HG02610 (cell line): ENCODE data around the gene STRADB.
"Not testable (repeated sequence)": the region's sequence is repeated elsewhere in the genome, so short reads cannot be mapped to it uniquely, and the experiment has no call there.

ENCODE experiments used
- ATAC-seq: cut with Tn5 transposase; IDR thresholded peaks from one replicate; pipeline ENCODE4 v1.9.1; 2021; ENCODE audit warnings: mild to moderate bottlenecking, moderate library complexity; ENCODE audit not compliant: unreplicated experiment

Gene STRADB

GRCh38 chr2:201451292-201452057 lies at the start of gene STRADB, which contains the start of gene TRAK2:
Gene STRADB, plus strand, starts transcription at chr2:201451740. Its CDS starts 3,101 bp downstream, at chr2:201454841.
Gene TRAK2, minus strand, starts transcription at chr2:201451458. Its CDS starts 30,951 bp downstream, at chr2:201420507.
- peak; percentile 97 for ATAC-seq

GRCh38 chr2:201401815-201402214 lies 49.7 kb upstream of the STRADB start:
- ATAC-seq: no peak

GRCh38 chr2:201402651-201403562 lies 48.6 kb upstream of the STRADB start:
- no peak for ATAC-seq

GRCh38 chr2:201403880-201404279 lies 47.7 kb upstream of the STRADB start:
- no peak for ATAC-seq

- ATAC-seq: no peak
Observed at GRCh38 chr2:201404699-201405280, 46.8 kb upstream of the STRADB start.

GRCh38 chr2:201406077-201406662 lies 45.4 kb upstream of the STRADB start:
- no peak for ATAC-seq

- ATAC-seq: no peak
Observed at GRCh38 chr2:201407265-201407664, 44.3 kb upstream of the STRADB start.

GRCh38 chr2:201408931-201409330 lies 42.6 kb upstream of the STRADB start:
- ATAC-seq: no peak

- ATAC-seq: no peak
Observed at GRCh38 chr2:201411421-201411820, 40.1 kb upstream of the STRADB start.

- ATAC-seq: no peak
Observed at GRCh38 chr2:201413143-201413542, 38.4 kb upstream of the STRADB start.

- no peak for ATAC-seq
Observed at GRCh38 chr2:201413552-201413951, 38.0 kb upstream of the STRADB start.

GRCh38 chr2:201414099-201415023 lies 37.2 kb upstream of the STRADB start:
- ATAC-seq: peak; percentile 88

GRCh38 chr2:201415149-201415548 lies 36.4 kb upstream of the STRADB start:
- no peak for ATAC-seq

- ATAC-seq: no peak
Observed at GRCh38 chr2:201419057-201419635, 32.4 kb upstream of the STRADB start.

- no peak for ATAC-seq
Observed at GRCh38 chr2:201419986-201420385, 31.6 kb upstream of the STRADB start.

- ATAC-seq: peak; percentile 54
Observed at GRCh38 chr2:201420442-201421113, 31.0 kb upstream of the STRADB start.

GRCh38 chr2:201425952-201426351 lies 25.6 kb upstream of the STRADB start:
- no peak for ATAC-seq

- ATAC-seq: not testable (repeated sequence)
Observed at GRCh38 chr2:201428366-201428765, 23.2 kb upstream of the STRADB start.

GRCh38 chr2:201429835-201430234 lies 21.7 kb upstream of the STRADB start:
- not testable (repeated sequence) for ATAC-seq
